NCI-H2196 treated with DMSO at 0.1 percent for 48 hours (cell line): Measurements from ENCODE around the gene CANX.

Experiments used
- DNase-seq: peaks from one replicate; lab custom pipeline; 2025; ENCODE audit not compliant: unreplicated experiment; lab: John Stamatoyannopoulos, UW

CANX gene

DNA sequence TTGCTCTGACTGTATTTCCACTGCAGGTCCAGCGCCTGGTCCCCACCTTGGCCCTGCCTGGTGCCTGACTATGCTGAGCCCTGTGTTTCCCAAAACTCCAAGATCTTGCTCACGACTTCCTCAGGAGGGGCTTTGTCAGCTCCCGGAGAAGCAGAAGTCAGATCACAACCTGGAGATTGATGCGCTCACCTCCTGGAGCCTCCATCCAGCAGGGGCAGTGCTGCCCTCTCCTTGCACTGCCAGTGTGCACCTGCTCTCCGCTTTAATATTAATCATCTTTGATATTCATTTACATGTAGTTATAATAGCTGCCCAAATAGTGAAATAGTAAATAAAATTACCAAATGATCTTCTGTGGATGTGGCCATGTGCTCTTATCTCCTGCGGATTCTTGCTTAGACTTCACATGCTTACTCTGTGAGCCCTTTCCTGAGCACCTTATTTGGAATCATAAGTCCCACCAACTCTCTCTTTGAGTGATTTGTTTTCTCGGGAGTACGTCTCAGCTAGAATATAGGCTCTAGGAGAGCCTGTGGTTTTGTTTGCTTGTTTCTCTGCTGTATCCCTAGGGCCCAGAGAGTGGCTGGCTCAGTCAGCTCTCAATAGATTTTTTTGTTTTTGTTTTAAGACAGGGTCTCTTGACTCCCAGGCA lies 51.2 kb downstream of the CANX start:
- DNase-seq, result no peak

DNA sequence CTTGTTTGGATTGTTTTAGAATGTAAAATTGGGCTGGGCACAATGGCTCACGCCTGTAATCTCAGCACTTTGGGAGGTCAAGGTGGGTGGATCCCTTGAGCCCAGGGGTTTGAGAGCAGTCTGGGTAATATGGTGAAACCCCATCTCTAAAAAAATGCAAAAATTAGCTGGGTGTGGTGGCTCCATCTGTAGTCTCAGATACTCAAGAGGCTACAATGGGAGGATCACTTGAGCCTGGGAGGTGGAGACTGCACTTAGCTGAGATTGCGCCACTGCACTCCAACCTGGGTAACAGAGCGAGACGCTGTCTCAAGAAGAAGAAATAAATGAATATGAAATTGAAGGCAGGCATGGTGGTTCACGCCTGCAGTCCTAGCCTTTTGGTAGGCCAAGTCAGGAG lies 55.2 kb downstream of the CANX start:
- DNase-seq, result no peak

- no peak for DNase-seq
Observed at GRCh38 chr5:179755022-179755421, 56.3 kb downstream of the CANX start.

GRCh38 chr5:179758955-179759354 lies 60.2 kb downstream of the CANX start:
- DNase-seq, result no peak

DNA sequence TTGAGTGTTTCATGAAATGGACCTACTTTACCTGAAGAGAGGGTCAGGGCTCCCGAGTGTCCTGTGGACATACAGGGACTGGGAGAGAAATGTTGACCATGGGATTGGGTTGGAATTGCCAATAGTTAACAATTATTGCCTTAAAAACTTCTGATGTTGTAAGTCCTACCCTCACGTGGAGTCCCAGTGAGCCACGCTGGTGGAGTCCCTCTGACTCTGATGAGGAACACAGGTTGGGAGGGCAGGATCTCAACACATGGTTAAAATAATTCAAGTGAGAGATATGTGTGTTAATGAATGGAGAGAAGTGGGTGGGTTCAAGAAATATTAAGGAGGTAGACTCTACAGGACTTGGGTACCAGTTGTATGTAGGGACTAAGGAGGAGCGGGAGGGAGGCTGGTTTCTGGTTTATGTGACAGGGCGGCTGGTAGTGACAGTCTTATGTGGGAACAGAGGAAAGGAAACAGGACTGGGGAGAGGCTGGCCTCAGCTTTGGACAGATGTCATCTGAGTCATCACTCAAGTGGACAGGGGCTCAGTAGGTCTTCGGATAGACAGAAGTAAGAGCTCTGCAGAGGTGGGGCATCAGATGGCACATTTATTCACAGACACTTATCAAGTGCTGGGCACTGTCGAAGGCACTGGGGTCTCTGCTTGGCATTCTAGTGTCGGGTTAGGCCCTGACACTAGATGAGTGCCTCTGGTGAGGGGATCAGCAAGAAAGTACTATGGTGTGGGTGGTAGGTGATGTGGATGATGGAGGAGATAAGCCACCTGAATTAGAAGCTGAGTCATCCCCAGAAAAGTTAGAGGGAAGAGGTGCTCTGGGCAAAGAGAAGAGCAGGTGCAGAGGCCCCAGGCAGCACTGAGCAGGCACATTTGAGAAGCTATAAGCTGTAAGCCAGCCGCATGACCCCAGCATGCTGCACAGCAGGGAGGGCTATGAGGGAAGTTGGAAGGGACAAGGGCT lies 61.1 kb downstream of the CANX start:
- no peak for DNase-seq

DNA sequence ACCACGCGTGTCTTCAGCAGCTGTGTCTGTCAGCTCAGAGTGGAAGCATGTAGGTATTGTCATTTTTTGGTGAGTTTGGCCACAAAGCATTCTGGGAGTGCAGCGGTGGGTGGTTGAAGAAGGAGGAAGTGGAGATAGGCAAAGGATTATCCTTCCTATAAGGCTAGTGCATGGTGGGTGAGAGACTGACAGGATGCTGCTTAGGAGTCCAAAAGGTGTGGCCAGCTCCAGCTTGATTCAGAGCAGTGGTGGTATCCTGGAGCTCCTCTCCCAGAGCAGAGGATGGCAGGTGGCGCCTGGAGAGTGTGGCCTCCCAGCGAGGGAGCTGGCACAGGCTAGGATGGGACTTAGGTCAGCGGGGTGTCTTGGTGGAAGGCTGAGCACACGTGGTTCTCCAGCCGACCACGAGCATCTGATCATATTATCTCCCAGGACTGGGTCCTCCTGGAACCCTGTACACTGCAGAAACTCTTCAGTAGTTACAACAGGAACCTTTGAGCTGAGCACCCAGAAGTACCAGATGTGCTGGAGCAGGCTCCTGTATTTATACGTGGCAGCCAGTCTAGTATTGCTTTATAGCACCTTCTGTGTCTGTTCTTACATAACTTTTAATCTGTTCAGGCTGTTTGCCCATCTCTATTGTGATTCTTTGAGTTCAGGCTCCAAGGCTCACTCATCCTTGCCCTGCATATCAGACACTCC lies 63.5 kb downstream of the CANX start:
- no peak for DNase-seq

- DNase-seq, result no peak
Observed at GRCh38 chr5:179762781-179763176, 64.0 kb downstream of the CANX start.

DNA sequence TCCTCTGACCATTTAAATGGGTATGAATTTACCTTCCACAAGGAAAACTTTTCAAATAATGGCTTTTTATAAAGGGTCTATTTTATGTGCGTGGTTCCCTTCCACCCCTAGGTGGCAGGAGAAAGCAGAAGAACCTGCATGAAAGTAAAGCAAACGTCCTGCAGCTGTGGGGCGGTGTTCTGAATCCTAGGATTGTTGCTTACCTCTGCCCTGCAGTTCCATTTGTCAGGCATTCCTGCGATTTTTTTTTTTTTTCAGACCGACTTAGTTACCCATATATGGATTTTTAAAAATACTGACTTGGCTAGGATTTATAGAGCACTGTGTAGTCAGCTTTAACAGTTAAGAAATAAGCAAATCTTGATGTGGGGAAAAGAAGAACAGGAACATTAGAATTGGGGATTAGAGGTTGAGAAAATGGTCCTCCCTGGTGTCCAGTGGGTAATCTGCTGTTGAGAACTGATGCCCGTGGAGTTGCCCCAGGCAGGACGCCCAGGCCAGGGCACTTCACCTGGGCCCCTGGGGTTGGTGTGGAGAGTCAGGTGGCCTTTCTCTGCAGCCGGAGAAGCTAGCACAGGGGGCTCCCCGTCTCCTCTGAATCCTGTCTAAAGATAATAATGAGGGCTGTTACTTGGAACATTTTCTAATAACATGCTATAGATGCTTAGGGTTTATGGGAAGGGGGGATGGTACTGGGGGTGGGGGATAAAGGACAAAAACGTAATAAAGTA lies 64.6 kb downstream of the CANX start:
- peak; percentile 23 for DNase-seq

GRCh38 chr5:179764056-179764455 lies 65.3 kb downstream of the CANX start:
- DNase-seq, result no peak

DNA sequence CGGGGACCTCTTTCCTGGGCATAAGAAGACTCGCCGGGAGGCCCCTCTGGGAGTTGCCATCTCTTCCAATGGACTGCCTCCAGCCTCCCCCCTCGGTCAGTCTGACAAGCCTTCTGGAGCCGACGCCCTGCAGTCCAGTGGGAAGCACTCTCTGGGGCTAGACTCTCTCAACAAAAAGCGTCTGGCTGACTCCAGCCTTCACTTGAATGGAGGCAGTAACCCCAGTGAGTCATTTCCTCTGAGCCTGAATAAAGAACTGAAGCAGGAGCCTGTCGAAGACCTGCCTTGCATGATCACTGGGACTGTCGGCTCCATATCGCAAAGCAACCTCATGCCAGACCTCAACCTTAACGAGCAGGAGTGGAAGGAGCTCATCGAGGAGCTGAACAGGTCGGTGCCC lies 66.6 kb downstream of the CANX start:
- DNase-seq, result no peak

GRCh38 chr5:179766021-179766725 lies 67.4 kb downstream of the CANX start:
- DNase-seq, result no peak

- DNase-seq, result no peak
Observed at GRCh38 chr5:179766726-179767455, 68.1 kb downstream of the CANX start.

DNA sequence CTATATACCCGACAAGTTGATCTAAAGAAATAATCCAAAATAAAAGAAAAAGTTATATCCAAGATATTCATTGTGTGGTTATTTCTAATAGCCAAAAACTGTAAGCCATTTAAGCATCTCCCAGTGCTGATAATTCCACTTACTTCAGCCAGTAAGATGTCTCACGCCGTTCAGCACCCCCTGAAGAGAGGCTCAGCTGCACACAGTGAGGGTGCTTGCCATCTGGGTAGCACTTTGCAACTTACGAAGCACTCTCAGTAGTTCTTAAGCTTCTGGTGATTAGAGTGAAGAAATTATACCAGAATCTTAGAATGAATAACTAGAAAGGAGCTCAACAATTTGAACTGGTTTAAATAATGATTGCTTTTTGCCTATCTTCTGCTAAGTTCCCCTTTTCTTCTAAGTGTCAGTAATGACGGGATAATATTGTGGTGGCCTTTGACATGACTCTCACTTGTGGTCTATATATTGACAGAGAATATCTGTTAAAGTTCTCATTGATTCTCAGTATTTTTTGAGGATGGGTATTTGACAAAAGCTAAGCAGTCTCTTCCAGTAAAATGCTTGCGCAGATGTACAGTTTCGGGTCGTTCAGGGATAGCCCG lies 68.8 kb downstream of the CANX start:
- no peak for DNase-seq

GRCh38 chr5:179768326-179769085 lies 69.7 kb downstream of the CANX start:
- no peak for DNase-seq

DNA sequence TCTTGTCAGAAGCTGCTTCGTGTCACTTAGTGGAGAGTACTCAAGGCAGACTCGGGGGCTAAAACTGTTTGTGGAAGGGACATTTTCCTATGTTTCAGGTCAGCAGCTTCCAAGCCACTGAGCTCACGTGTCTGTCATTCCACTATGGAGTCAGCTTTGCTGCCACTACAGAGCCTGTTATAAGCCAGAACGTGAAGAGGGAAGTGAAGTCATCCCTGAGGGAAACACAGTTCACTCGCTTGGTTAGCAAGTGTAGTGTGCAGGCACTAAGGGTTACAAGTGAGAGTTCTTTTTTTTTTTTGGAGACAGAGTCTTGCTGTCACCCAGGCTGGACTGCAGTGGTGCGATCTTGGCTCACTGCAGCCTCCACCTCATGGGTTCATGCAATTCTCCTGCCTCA lies 70.5 kb downstream of the CANX start:
- no peak for DNase-seq

DNA sequence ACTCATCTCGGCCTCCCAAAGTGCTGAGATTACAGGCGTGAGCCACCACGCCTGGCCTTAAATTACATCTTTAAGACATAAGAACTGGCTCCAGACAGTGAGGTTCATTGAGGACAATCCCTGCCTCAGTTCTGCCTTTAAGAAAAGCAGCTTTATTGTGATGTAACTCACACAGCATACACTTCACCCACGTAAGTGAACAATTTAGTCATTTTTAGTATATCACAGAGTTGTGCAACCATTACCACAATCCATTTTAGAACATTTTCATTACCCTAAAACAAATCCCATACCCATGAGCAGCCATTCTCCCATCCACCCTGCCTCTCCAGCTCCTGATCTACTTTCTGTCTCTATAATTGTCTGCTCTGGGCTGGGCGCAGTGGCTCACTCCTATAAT lies 71.0 kb downstream of the CANX start:
- no peak for DNase-seq

- no peak for DNase-seq
Observed at GRCh38 chr5:179771311-179771895, 72.6 kb downstream of the CANX start.

DNA sequence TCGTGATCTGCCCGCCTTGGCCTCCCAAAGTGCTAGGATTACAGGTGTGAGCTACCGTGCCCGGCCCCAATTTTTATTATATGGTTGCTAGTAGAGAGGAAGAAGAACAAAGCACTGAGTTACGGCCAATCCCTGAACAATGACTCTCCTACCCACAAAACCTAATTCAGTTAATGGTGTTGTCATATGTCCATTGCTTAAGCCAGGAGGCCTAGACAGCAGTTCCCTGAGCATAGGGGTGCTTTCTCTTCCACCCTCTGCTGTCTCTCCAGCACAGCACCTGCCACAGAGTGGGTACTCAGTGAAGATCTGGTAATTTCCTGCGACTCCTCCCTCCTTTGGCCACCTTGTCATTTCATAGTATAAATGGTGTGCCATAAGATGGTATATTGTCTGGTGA lies 73.6 kb downstream of the CANX start:
- no peak for DNase-seq
